Upper lobe of left lung (tissue), 6 donors: ENCODE results near the gene MYO1F. TPM values are rescaled to one million over a fixed set of nuclear protein-coding genes. Genes with fewer than 3 reads are reported as not detected.

Experiments used
- ATAC-seq, 2 donors: fragments of 200-7000 bp; cut with Tn5 transposase; one replicate each; pipeline ENCODE4 v1.9.1; 2022; ENCODE audit warnings: mild to moderate bottlenecking in 2 of 2, moderate library complexity in 2 of 2; ENCODE audit not compliant: low FRiP score in 2 of 2
- DNase-seq, 2 donors: peaks; one replicate each; pipeline ENCODE4 v3.0.0-alpha.2; 2019 to 2020
- H3K27ac ChIP-seq, 4 donors: fragments of 200-600 bp; sonication (generic); one replicate each; pipeline ENCODE4 v1.5.1; 2016 to 2019
- H3K27me3 ChIP-seq, 4 donors: fragments of 200-600 bp; sonication (generic); one replicate each; pipeline ENCODE4 v1.5.1; 2017 to 2019
- H3K36me3 ChIP-seq, 4 donors: fragments of 200-600 bp; sonication (generic); one replicate each; pipeline ENCODE4 v1.5.1; 2016 to 2019
- H3K4me1 ChIP-seq, 4 donors: fragments of 200-600 bp; sonication (generic); one replicate each; pipeline ENCODE4 v1.5.1; 2018 to 2019
- H3K4me3 ChIP-seq, 4 donors: fragments of 200-600 bp; sonication (generic); one replicate each; pipeline ENCODE4 v1.5.1; 2017 to 2019; ENCODE audit warnings: mild to moderate bottlenecking in 2 of 4, moderate library complexity in 1 of 4
- H3K9me3 ChIP-seq, 4 donors: fragments of 200-600 bp; sonication (generic); one replicate each; pipeline ENCODE4 v1.5.1; 2018 to 2019
- CTCF ChIP-seq, 6 experiments: fragments of 450-650 bp in 4 of 6; fragments of 200-600 bp in 2 of 6; sonication (generic) in 2 of 6; IDR thresholded peaks; one replicate each; pipeline ENCODE4 v1.5.1; 2016 to 2019; ENCODE audit warnings: antibody characterized with exemption in 6 of 6
- EP300 ChIP-seq, 4 donors: sonication (generic); formaldehyde crosslinking; IDR thresholded peaks; one replicate each; pipeline ENCODE4 v1.5.1; 2017; ENCODE audit warnings: antibody characterized with exemption in 4 of 4, control low read depth in 2 of 4
- POLR2A ChIP-seq, 4 donors: fragments of 450-650 bp; IDR thresholded peaks; one replicate each; pipeline ENCODE4 v1.5.1; 2016 to 2017; ENCODE audit warnings: antibody characterized with exemption in 4 of 4, mild to moderate bottlenecking in 2 of 4
- POLR2AphosphoS5 ChIP-seq, 2 donors: sonication (generic); formaldehyde crosslinking; IDR thresholded peaks; one replicate each; pipeline ENCODE4 v1.5.1; 2017; ENCODE audit warnings: antibody characterized with exemption in 2 of 2
- WGBS, 2 donors: methylation state at CpG; one replicate each; pipeline ENCODE4 v1.1.5; 2017 to 2018; 5-methylcytosine and 5-hydroxymethylcytosine counted together
- total RNA-seq, 6 donors: library from RNA; depleted of rRNA in 4 of 6; stranded (reverse); fragments of >200 nt in 4 of 6; gene quantifications; one replicate each; pipeline versions ENCODE4 v1.1.0 to v1.2.1, GENCODE V29; 2016 to 2021
- donor health status: DM: no; HTN: no; CAD: no; lungs with moderate emphysema.
- donor health status: DM: no; HTN: yes; CAD: no; lungs with severe emphysema.

MYO1F gene
- total RNA-seq, 6 donors from 2014 or later: 47.3 to 246 (median 127) TPM

DNA sequence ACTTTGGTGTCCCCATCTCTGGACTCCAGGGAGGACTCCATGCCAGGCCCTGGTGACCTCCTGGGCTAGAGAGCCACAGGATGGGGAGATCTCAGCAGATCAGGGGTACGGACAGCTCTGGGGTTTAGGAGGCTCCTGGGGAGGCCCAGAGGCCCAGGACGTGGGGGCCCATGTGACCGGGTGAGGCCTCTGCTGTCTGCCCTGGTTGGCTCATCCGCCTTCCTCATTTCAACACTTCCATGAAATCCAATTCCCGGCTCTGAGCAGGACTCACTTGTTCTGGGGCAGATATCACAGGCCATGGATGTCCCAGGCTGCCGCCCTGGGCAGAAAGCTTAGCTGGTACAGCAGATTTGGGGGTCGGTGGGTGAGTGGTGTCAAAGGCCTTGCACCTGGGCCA is 73.7 kb downstream of the MYO1F start:
- Histone ChIP-seq H3K4me3 (no peak overlapping the region), H3K27ac (peak overlapping the region in 2 of 4 donors; percentile 54 to 83), H3K27me3 (no peaks in the 10 kb centered on the region), H3K9me3 (no peaks in the 10 kb centered on the region), H3K4me1 (peaks cover 11 to 39% (median 18%) of the 10 kb centered on the region in 4 donors), H3K36me3 (no peaks in the 10 kb centered on the region)
- ATAC-seq (peak in 1 of 2 donors; percentile 28), DNase-seq (peak in 1 of 2 donors; percentile 71)
- TF ChIP-seq POLR2A (IDR thresholded peaks at IDR 0.05) (no peak), POLR2AphosphoS5 (IDR thresholded peaks at IDR 0.05) (no peak), EP300 (IDR thresholded peaks at IDR 0.05) (no peak), CTCF (IDR thresholded peaks at IDR 0.05) (no peak)
- 80 to 88% methylated on average over 3 to 7 of the region's 7 CpGs for WGBS, 2 donors

DNA sequence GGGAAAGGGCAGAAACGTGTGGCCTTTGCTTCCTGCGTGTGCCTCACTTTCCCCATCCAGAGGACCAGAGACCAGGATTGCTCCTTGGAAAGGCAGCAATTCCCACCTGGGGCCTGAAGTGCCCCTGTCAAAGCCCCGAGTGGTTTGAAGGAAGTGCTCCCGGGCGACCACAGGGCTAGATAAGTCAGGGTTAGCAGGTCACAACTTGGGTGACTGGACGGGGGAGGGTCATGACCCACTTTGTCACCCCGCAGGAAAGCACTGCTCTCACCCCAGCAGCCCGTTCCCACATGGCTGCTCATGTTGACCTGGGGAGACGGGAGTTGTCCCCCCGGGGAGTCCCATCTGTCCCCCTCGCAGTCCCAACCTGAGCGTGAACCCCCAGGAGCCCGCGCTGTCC is 75.3 kb downstream of the MYO1F start:
- H3K4me1 ChIP-seq: peaks cover 11 to 42% (median 18%) of the 10 kb centered on the region in 4 donors
- H3K36me3 ChIP-seq: no peaks in the 10 kb centered on the region
- DNase-seq (peak in 1 of 2 donors; percentile 64), ATAC-seq (no peak)
- WGBS, 2 donors: 55 to 81% methylated on average over 3 to 13 of the region's 14 CpGs
- peak overlapping the region; percentile 57 to 83 (median 67) for H3K27ac ChIP-seq
- TF ChIP-seq CTCF (IDR thresholded peaks at IDR 0.05) (no peak), POLR2AphosphoS5 (IDR thresholded peaks at IDR 0.05) (no peak), EP300 (IDR thresholded peaks at IDR 0.05) (no peak), POLR2A (IDR thresholded peaks at IDR 0.05) (no peak)
- no peaks in the 10 kb centered on the region for H3K27me3 ChIP-seq
- H3K4me3 ChIP-seq: peak overlapping the region in 2 of 4 donors; percentile 13 to 41
- no peaks in the 10 kb centered on the region for H3K9me3 ChIP-seq

- 67 to 80% methylated on average over 1 to 6 of the region's 6 CpGs for WGBS, 2 donors
- DNase-seq (no peak), ATAC-seq (no peak)
- no peaks in the 10 kb centered on the region for H3K36me3 ChIP-seq
- peak overlapping the region in 2 of 4 donors; percentile 13 to 41 for H3K4me3 ChIP-seq
- no peaks in the 10 kb centered on the region for H3K27me3 ChIP-seq
- peak overlapping the region; percentile 57 to 83 (median 67) for H3K27ac ChIP-seq
- H3K4me1 ChIP-seq: peaks cover 9 to 39% (median 15%) of the 10 kb centered on the region in 4 donors
- H3K9me3 ChIP-seq: no peaks in the 10 kb centered on the region
- no peak for TF ChIP-seq POLR2A (IDR thresholded peaks at IDR 0.05)
- no peak for TF ChIP-seq EP300 (IDR thresholded peaks at IDR 0.05)
- TF ChIP-seq CTCF (IDR thresholded peaks at IDR 0.05): no peak
- no peak for TF ChIP-seq POLR2AphosphoS5 (IDR thresholded peaks at IDR 0.05)
These were observed 75.7 kb downstream of the MYO1F start for GRCh38 chr19:8501516-8501915.

- peak; percentile 59 to 68 for DNase-seq
- ATAC-seq: peak in 1 of 2 donors; percentile 33
- Histone ChIP-seq H3K9me3 (no peaks in the 10 kb centered on the region), H3K27me3 (no peaks in the 10 kb centered on the region), H3K4me1 (peaks cover 0 to 25% (median 3%) of the 10 kb centered on the region in 4 donors), H3K27ac (peak overlapping the region; percentile 24 to 76 (median 63)), H3K36me3 (no peaks in the 10 kb centered on the region), H3K4me3 (peak overlapping the region in 2 of 4 donors; percentile 3 to 21)
- no peak for TF ChIP-seq EP300 (IDR thresholded peaks at IDR 0.05)
- no peak for TF ChIP-seq POLR2AphosphoS5 (IDR thresholded peaks at IDR 0.05)
- TF ChIP-seq CTCF (IDR thresholded peaks at IDR 0.05): no peak
- TF ChIP-seq POLR2A (IDR thresholded peaks at IDR 0.05): no peak
- 58 to 61% methylated on average over 5 to 7 of the region's 7 CpGs for WGBS, 2 donors
These were observed 77.1 kb downstream of the MYO1F start for GRCh38 chr19:8500158-8500557.
